GM11168 (cell line): ENCODE measurements around the gene PAQR9.

ENCODE experiments used
- in situ Hi-C: fragments of 300-500 bp; cut with MboI; formaldehyde crosslinking; loops from one replicate; pipeline ENCODE4 v1.12.0; 2022; ENCODE audit warnings: low sequenced_read_pairs; ENCODE audit not compliant: unreplicated experiment

PAQR9 gene

DNA sequence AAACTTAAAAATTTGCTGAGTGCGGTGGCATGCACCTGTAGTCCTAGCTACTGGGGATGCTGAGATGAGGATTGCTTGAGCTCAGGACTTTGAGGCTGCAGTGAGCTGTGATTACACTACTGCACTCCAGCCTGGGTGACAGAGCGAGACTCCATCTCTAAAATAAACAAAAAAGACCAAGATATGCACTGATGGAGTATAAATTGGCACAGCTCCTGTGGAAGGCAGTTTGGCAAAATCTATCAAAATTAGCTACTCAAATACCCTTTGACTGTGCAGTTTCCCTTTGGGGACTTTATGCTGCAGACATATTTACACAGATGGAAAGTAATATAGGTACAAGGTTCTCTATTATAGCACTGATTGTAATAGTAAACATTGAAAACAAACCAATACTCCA, 19.8 kb upstream of the PAQR9 start:
- in situ Hi-C loops = no loop called here

DNA sequence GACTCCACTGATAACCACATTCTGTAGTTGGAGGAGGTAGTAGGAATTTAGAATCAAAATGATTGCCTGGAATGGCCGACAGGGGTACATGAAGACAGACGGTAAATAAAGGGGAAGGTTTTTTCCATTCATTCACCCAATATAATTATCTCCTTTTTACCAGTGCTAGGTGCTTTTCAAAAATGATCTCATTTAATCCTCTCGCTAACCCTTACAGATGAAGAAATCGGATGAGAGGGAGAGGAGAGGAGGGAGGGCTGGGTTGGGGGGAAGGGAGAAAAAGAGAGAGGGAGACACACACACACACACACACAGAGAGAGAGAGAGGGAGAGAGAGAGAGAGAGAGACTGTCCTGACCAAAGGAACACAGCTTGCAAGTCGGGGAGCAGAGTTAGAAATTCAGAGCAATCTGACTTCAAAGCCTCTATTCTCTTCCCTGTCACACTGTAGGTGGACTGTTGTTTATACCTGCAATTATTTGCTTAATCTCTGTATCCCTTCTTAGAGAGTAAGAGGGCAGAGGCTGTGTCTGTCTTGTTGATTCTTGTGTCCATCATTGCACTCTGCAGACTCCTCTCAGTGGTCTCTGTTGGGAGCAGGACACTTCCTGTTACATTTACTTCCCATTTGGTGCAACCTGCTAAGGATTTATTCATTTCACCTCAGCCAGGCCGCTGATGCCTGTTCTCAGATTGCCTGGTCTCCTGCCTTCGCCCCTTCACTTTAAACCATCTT, 18.7 kb upstream of the PAQR9 start:
- in situ Hi-C loops = no loop called here

DNA sequence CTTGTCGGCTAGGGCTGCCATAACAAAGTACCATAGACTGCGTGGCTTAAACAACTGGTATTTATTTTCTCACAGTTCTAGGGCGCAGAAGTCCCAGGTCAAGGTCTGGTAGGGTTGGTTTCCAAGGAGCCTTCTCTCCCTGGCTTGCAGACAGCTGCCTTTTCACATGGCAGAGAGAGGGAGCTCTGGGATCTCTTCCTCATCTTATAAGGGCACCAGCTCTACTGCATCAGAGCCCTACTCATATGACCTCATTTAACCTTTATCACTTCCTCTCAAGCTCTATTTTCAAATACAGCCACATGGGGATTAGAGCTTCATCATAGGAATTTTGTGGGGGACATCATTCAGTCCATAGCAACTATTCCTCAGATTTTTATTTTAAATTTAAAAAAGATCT, 17.6 kb upstream of the PAQR9 start:
- in situ Hi-C loops = no loop called here

DNA sequence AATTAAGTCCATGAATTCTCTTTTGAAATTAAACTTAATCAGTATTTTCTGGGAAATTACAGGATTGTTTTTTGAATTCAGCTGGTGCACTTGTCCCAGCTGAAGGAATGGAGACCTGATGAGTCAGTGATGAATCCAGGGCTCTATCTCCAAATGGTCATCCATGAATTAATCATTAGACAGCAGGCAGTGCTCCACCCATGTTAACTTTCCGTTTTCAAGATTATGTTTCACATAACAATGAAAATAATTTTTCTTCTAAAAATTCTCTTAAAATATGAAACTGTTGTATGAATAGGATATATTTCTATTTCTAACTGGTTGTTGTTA, 13.9 kb upstream of the PAQR9 start:
- in situ Hi-C loops = no loop called here

DNA sequence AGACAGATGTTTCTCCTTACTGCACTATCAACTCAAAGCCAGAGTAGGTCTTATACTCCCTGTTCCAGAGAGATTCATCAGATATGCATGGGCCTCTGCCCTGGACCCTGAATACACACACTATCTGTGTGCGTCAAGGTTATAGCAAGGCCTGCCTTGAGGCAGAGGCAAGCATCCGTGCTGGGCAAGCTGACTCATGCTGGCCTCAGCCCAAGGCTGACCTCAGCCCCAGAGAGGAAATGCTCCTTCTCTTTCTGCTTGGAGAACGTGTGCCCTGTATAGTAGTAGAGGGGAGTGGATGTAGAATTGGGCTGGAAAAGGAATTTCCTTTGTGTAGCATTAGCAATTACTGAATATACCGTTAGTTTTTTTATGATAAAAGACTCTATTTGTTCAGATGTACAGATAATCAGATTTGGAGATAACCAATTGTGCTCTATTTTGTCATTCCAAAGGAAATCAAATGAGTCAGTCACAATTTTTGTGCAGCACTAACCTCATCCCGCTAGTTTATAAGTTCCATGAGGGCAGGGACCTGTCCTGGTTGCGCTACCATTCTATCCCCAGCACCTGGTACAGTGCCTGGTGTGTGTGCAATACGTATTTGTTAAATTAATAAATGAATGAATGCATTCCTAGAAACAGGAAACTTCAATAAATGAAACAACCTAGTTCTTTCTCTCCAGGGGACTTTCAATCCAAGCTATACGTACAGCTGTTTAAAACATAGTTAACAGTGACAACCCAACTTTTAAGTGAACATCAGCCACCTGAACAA, 13.3 kb upstream of the PAQR9 start:
- in situ Hi-C loops = no loop called here

DNA sequence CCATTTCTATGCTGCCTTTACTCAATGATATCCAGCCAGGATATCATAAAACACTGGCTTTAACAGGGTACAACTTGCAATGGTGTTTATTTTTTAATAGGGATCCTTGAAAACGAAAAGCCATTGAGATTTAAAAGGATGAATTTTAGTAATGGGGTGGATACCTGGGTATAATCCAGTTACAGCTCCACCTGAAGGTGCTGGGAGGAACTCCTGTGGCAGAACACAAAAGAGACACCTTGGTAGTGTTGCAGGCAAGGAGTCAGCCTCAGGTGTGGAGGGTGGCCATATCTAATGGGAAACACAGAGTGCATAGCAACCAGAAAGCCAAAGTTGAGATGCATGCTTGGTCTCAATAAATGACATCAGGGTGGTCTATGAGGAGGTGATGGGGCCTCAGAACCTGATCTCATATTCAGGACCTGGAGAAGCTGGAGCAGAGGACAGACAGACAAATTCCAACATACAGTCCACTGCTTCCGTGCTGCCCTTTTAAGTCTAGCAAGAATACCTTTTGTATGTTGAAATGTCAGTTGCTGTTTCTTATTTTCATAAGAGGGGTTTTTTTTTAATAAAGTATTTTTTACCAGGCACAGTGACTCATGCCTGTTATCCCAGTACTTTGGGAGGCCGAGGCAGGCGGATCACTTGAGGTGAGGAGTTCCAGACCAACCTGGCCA, 12.0 kb upstream of the PAQR9 start:
- in situ Hi-C loops = no loop called here

DNA sequence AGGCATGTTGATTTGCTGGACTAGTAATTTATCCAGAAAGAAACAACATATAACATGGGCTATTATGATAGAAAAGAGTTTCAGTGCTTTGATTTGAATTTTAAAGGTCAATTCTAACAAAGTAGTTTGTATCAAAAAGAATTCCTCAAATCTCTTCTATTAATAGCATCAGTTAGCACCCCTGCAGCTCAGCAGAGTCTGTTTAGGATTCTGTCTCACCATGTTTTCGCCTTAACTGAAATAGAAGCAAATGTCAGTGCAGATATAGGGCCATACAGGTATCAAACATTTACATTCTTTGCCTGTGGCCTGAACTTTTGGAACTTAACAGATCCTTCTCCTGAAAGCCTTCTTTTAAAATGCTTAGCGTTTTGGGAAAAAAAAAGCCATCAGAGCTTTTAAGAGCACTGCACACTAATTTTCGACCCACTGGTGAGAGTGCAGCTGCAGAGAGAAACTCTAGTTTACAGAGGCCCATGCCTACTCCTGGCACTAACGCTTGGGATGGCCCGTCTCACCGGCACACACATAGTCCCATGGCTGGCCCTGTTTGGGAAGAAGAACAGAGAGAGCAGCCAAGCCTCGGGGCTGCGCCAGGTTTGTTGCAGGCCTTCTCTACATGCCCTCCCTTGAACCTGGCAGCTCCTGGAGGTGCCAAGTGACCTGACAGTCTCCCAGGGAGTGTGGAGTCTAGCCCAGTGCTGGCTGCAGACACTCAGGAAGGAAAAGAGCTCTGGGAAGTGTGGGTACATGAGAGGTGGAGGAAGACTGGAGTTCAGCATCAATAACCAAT, 9.9 kb upstream of the PAQR9 start:
- in situ Hi-C loops = no loop called here

DNA sequence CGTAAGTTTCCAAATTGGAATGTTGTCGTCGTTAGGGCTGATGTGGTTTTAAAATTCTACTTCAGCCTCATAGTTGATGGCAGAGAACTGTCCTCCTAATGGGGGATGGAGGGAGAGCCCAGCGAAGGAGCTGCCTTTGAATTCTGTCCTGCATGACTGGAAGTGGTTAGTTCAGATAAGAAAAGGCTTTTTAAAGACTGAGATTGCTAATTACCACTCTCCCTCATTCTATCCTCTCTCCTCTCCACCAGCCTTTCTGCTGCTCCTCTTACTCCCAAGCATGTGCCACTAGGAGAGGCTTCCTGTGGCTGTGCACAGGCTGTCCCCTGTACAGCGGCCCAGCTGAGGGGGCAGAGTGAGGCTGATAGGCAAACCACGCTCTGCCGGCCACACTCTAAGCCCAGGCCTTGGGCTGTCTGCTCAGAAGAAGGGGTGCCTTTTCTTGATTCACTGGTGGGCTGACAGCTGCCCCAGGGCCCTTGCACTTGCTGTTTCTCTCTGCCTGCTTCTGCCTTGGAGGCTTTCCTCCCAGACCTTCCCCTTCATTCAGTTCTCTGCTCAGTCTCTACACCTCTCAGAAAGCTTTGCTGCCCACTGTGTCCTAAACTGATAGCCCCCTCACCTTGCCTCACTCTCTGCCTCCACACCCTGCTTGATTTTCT, 8.7 kb upstream of the PAQR9 start:
- in situ Hi-C loops = no loop called here

DNA sequence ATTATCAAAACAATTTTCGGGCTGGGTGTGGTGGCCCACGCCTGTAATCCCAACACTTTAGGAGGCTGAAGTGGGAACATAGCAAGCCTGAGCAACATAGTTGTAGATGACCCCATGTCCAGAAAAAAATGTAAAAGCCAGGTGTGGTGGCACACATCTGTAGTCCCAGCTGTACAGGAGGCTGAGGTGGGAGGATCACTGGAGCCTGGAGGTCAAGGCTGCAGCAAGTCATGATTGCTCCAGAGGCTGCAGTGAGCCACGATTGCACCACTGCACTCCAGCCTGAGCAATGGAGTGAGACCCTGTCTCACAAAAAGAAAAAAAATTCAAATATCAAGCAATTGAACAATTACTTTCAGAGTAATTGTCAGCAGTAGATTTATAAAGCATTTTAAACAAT, 8.0 kb upstream of the PAQR9 start:
- in situ Hi-C loops = no loop called here

DNA sequence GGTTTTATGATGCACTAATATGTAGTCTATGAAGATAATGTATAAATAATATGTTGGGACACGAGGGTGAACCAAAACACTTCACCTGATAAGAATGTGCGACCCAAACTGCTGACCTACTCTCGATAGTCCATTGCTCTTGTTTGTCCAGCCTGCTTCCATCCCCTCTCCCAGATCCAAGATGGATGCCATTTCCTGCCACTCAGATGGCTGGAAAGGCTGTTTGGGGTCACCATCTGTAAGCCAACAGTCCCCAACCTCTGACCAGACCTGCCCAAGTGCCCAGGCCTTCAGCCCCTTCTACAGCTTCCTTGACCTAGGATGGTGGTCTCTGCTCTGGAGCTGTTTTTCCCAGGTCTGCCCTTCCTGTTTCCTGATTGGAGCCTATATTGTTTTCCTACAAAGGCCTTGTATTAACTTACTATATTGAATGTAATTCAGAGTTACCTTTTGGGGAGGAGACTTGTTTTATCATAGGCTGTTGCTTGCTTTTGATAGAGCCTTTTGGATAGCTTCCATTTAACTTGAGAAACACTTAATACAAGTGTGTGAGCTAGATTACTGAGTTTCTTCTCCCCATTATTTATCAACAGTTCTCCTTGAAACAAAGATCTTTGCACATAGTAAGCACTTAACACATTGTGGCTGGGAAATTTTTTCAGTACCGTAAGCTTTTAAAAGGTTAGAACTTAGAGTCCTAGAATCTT, 5.0 kb upstream of the PAQR9 start:
- in situ Hi-C loops = no loop called here

DNA sequence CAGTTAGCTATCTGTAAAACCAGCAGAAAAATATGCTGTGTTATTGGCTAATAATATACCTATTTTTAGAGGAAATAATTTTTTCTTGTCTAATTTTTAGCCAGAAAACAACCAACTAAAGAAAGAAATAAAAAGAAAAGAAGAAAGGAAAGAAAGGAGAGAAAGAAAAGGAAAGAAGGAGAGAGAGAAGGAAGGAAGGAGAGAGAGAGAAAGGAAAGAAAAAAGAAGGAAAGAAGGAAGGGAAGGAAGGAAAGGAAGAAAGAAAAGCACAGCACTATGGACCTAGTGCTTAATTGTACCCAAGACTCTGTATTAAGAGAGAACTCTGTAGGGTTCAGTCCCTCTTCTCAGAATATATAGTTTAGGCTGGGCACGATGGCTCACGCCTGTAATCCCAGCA, 3.3 kb upstream of the PAQR9 start:
- in situ Hi-C loops = no loop called here

DNA sequence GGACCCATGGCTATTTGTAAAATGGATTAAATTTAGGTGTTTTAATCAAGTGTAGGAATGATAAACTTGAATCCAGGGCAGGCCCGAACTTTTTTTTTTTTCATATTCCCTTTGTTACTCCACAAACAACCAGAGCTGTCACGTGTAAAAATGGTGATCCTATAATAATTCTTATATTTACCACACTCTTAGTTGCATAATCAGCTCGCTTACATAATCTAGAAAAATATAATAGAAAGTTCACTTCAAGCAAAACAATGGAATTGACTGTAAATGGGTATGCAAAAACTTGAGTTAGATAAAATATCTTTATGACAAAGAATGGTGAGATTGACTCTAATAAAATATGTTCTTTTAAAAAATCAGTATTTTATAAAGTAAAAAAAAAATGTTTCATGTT, 2.1 kb upstream of the PAQR9 start:
- in situ Hi-C loops = no loop called here

DNA sequence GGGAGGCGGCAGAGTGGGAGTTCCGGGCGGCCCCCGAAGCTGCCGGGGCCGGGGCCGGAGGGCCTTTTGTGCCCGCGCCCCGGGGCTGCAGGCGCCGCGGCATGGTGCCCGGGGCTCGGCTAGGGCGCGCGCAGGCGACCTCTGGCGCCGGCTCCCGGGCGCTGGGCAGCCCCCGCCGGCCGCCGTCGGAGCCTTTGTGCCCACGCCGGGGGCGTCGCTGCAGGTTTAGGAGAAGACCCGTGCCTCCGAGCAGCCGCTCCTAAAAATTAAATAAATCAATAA, 299 bp downstream of the PAQR9 start:
- in situ Hi-C loops = no loop called here

DNA sequence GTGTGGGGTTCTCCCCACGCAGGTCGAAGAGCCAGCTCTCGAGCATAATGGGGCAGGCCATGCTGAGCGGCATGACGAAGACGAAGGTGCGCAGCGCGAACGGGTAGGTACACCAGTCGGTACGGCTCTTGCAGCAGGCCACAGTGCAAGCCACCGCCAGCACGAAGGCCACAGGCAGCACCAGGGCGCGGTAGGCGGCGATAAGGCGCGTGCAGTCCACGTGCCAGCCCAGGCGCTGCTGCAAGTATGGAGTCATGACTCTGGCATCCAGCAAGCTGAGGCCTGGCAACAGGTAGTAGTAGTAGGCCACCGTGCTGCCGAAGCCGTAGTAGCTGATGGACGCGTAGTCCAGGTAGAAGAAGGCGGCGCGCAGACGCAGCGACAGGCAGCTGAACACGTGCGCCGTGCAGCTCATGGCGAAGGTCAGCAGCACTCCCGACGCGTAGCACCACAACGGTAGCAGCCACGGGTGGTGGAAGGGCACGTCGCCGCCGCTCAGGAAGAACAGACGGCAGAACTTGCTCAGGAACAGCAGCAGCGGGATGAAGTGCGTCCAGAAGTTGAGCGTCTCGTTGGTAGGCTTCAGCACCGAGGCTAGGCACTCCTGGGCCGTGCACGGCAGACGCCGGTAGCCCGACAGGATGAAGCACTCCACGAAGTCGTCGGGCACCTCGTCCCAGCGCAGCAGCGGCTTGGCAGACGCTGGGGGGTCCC, 797 bp downstream of the PAQR9 start:
- in situ Hi-C loops = no loop called here

DNA sequence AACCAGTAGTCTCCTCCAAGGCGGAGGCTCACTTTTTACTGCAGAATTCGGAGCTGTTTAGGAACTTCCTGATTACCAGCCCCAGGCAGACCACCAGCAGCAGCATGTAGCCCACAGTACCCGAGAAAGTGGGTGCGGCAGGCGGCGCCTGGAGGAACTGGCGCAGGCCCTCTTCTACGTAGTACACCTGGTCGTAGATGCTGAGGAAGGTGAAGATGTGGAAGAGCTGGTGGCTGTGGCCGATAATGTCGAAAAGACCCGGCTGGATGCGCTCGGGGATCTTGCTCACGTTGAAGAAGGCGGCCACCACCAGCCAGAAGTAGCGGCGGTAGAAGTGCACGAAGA, 1.3 kb downstream of the PAQR9 start:
- in situ Hi-C loops = no loop called here

DNA sequence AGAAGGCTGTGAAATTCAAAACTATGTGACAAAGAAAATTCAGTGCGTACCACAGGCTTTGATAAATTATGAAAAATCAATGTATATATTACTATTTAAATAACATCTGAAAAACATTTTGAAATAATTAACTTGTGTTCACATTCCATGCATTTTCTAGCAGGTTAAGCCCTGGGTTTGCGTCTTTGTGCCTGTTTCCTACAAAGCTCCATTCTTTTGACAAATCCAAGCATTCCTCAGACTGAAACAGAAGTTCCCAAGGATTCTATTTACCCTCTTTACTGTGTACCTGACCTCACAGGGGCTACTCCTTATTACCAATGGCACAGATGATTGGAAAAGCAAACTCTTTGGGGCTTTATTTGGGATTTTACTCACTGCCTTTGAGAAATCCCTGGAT, 1.9 kb downstream of the PAQR9 start:
- in situ Hi-C loops = no loop called here

DNA sequence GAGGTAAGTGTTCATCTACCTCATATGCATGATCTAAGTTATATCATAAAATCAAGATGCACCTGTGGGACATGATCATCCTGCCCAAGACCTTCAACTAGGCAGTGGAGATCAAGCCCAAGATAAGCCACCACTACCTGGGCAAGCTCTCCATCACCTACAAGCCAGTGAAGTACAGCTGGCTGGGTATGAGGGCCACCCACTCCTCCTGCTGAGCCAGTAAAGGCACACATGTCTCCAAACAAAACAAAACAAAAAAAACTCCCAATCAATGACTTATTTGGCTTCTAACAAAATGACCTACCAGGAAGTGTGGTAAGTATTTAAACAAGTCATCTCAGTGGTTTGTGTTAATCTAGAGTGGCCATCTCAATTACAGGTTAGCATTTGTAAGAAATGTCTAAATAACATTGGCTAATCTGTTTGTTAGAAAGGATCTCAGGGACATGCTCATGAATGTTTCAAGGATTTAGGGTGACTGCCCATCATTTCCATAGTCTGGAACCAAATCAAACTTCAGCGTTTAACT, 3.1 kb downstream of the PAQR9 start:
- in situ Hi-C loops = no loop called here

DNA sequence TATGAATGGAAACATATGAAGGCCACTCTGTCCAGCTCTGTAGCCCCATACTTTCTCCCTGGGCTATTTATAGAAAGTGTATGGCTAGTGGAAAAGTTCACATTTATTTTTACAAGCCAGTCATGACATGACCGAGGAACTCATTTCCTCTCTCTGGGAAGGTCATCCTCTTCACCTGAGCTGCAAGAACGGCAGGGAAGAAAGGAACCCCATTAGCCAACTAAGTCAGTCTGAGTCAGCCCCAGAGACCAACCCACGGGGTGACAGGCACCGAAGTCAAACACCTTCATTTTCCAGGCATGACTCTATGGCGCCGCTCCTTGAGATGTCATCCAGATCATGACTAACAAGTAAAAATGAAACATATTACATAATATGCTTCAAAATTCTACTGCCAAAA, 4.8 kb downstream of the PAQR9 start:
- in situ Hi-C loops = no loop called here

DNA sequence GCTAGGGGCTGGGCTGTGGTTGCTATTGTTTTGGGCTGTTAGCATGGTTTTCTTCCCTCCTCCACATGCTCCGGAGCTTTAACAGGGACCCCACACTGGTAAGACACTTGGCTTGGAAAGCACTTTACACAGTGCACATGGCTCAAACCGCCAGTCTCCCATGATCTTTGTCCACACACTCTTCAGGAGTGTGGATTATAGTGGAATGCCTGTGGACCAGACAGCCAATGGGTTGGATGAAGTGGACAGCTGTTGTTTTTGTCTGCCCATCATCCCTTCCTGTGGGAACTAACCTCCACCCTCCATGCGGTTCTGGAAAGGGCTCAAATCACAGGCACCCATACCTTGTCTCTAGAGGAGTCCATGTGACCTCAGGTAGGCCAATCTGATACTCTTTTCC, 10.0 kb downstream of the PAQR9 start:
- in situ Hi-C loops = no loop called here
